ENCODE measurements around the gene TRAPPC5. TPM values are rescaled to one million over a fixed set of nuclear protein-coding genes. Genes with fewer than 3 reads are reported as not detected.

TRAPPC5 gene
- total RNA-seq, 1 experiment from 2014 or later: 96.8 TPM

GRCh38 chr19:7676376-7676775 lies 4.3 kb upstream of the TRAPPC5 start:
- no peak for DNase-seq (ENCODE audit: low read depth)

GRCh38 chr19:7676854-7677253 lies 3.8 kb upstream of the TRAPPC5 start, which contains the start of gene MCEMP1:
Gene MCEMP1 (plus strand): TSS chr19:7677090. CDS start chr19:7677121, 31 bp downstream.
- DNase-seq (ENCODE audit: low read depth): no peak

- DNase-seq (ENCODE audit: low read depth): no peak
These were observed 2.8 kb upstream of the TRAPPC5 start for GRCh38 chr19:7677669-7678311.

- no peak for DNase-seq (ENCODE audit: low read depth)
These were observed 1.5 kb upstream of the TRAPPC5 start for GRCh38 chr19:7678971-7679751.

GRCh38 chr19:7679771-7680605 lies 645 bp upstream of the TRAPPC5 start:
- DNase-seq (ENCODE audit: low read depth): no peak

GRCh38 chr19:7681340-7682174 lies 924 bp downstream of the TRAPPC5 start:
- DNase-seq (ENCODE audit: low read depth): peak; percentile 67

DNA sequence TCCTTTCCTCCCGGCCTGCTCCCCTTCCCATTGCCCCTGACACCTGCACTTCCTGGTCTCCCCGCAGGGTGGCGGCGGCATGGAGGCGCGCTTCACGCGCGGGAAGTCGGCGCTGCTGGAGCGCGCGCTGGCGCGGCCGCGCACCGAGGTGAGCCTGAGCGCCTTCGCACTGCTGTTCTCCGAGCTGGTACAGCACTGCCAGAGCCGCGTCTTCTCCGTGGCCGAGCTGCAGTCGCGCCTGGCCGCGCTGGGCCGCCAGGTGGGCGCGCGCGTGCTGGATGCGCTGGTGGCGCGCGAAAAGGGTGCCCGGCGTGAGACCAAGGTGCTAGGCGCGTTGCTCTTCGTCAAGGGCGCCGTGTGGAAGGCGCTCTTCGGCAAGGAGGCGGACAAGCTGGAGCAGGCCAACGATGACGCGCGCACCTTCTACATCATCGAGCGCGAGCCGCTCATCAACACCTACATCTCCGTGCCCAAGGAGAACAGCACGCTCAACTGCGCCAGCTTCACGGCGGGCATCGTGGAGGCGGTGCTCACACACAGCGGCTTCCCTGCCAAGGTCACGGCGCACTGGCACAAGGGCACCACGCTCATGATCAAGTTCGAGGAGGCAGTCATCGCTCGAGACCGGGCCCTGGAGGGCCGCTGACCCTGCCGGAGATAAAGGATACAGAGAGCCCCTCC lies 1.7 kb downstream of the TRAPPC5 start:
- no peak for DNase-seq (ENCODE audit: low read depth)

DNA sequence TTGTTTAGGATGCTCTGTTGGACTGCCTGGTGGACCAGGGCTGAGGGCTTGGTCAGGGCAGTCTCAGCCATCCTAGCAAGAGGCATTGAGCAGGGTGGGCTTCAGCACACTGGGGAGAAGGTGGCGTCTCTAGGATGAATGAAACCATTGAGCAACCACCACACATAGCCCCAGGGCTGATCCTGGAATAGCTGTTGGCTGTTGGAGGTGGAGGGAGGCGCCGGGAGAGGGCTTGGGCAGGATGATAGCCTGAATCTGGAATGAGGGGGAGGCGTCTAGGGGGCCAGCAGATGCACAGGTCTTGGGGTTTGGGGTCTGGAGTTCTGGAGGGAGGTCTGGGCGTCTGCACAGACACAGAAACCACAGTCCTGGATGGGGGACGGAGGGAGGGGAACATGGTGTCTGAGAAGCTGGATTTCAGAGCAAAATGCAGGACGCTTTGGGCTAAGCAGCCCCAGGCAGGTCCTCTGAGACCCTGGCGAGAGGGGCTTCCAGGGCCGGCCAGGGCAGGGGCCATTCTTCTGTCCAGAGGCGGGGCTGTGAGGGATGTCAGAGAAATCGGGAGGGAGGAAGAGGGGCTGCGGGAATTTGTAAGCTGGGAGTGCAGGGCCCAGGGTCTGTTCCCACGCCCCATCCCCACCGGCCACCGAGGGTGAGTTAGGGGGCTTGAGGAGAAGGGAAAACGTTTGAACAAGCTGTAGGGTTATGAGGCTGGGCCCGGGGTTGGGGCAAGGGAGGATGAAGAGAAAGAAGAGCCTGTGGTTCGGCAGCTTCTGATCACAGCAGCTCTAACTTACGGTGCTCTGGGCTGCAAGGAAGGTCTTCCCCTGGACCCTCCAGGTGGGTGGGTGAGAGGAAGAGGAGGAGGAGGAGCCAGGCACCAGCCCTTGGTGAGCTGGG lies 5.2 kb downstream of the TRAPPC5 start:
- DNase-seq (ENCODE audit: low read depth): no peak

DNA sequence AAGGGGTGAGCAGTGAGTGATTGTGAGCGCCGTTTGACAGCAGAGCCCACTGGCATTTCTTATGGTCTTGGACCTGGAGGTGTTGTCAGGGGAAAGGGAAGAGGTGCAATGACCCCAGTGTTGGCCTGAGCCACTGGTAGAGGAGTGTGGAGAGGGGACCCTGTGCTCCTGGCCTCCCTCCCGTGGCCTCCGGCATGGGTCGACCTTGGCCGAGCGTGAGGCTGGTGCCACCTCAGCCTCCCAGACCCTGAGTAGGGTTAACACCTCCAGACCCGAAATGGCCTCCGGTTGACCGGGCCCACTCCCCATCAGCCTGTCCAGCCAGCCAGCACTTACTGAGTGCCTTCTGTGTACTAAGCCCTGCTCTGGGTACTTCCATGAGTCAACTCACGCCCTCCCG lies 6.5 kb downstream of the TRAPPC5 start:
- no peak for DNase-seq (ENCODE audit: low read depth)

GRCh38 chr19:7689165-7689564 lies 8.5 kb downstream of the TRAPPC5 start:
- no peak for DNase-seq (ENCODE audit: low read depth)

- DNase-seq (ENCODE audit: low read depth): no peak
These were observed 10.2 kb downstream of the TRAPPC5 start for GRCh38 chr19:7690779-7691258.

DNA sequence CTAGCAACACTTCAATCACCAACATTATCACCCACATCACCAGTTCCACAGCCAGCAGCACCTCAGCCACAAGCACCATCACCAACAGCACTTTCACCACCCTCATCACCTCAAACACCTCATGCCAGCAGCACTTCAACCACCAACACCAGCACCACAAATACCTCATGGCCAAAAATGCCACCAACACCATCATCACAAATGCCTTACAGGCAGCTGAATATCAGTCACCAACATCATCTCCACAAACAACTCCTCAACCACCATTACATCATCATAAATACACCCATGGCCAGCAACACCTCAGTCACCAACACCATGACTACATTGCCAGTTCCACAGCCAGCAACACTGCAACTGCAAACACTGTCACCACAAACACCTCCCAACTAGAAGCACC lies 10.9 kb downstream of the TRAPPC5 start:
- DNase-seq (ENCODE audit: low read depth): no peak

GRCh38 chr19:7692417-7693088 lies 11.9 kb downstream of the TRAPPC5 start:
- no peak for DNase-seq (ENCODE audit: low read depth)

- DNase-seq (ENCODE audit: low read depth): no peak
These were observed 13.9 kb downstream of the TRAPPC5 start for GRCh38 chr19:7694499-7694898.

DNA sequence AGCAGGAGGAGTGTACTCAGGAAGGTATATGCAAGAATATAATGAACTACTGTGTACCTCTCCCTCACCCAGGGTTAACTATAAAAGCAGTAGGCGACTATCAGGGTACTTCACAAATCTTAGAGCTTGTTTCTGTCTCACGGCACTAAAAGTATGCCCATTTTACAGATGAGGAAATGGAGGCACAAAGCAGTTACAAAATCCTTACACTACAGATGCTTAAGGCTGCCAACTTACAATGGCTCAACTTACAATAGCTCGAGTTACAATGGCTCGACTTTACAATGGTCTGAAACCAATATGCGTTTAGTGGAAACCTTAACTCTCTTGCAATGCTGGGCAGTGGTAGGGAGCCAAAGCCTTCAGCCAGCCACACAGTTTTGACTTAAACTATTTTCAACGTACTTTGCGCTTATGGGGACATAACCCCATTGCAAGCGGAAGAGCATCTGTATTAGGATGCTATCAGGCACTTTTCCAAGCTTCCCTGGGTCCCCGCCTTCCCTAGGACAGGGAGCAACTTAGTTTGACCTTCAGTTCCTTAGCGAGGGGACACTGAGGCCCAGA lies 17.2 kb downstream of the TRAPPC5 start:
- DNase-seq (ENCODE audit: low read depth): no peak

DNA sequence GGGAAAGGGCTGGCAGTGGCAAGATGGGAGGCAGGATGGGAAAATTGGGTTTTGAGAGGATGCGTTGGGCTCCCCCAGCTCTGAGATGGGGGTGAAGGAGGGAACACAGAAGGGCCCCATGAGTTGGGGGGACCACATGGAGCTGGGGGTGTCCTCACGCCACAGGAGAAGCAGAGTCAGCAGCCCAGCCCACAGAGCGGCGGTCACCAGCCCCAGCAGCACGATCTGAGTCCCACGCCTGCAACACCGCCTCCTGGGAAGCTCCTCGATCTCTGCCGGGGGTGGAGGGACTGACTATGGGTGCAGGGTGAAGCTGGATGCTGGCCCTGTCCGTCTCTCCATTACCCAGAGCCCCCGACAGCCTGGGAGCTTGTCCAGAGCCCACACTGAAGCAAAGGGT lies 17.9 kb downstream of the TRAPPC5 start:
- DNase-seq (ENCODE audit: low read depth): no peak

DNA sequence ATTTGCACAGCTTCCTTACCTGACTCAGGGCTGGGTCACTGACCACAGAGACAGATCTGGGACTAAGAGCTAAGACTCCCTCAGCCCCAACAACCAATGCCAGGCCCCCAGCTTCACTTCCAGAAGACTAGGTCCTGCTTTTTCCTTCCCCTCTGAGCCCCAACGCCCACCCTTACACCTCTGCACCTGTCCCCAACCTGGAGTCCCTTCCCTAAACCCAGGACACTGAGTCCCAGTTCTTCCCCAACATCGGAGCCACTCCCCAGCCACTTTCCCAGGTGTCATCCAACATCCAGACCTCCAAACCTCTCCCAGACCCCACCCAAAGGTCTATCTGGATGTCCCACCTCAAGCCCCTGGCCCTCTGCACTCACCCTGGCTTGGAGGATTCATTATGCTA lies 18.4 kb downstream of the TRAPPC5 start:
- DNase-seq (ENCODE audit: low read depth): no peak

Measured in LHCN-M2 (cell line).